ENCODE data around the gene SYCP1.
"Not testable (repeated sequence)": the region's sequence is repeated elsewhere in the genome, so short reads cannot be mapped to it uniquely, and the experiment has no call there.

SYCP1 gene

GRCh38 chr1:114854693-114855320 lies at the start of gene SYCP1:
TSS of gene SYCP1 (plus strand) at chr1:114854863. CDS start at chr1:114855465, 602 bp downstream.
- no peaks in the 10 kb centered on the region for H3K36me3 Mint-ChIP-seq
- ATAC-seq (ENCODE audit: low read depth) (no peak), DNase-seq (ENCODE audit: low spot score in 2 of 2) (no peak)
- no peaks in the 10 kb centered on the region for H3K4me1 Mint-ChIP-seq
- H3K27me3 Mint-ChIP-seq = peaks cover 13% of the 10 kb centered on the region
- peak within 1 kb of the TSS; percentile 30 for H3K4me3 Mint-ChIP-seq
- H3K9me3 Mint-ChIP-seq = no peaks in the 10 kb centered on the region
- H3K27ac Mint-ChIP-seq = no peak within 1 kb of the TSS

- Mint-ChIP-seq H3K4me1 (no peaks in the 10 kb centered on the region), H3K36me3 (no peaks in the 10 kb centered on the region), H3K4me3 (no peak overlapping the region), H3K27me3 (peaks cover 3% of the 10 kb centered on the region), H3K9me3 (peaks cover 11% of the 10 kb centered on the region), H3K27ac (no peak overlapping the region)
- ATAC-seq (ENCODE audit: low read depth) (no peak), DNase-seq (ENCODE audit: low spot score in 2 of 2) (no peak)
These were observed 34.8 kb upstream of the SYCP1 start for GRCh38 chr1:114819869-114820268.

GRCh38 chr1:114820392-114820791 lies 34.3 kb upstream of the SYCP1 start:
- Mint-ChIP-seq H3K4me1 (no peaks in the 10 kb centered on the region), H3K4me3 (no peak overlapping the region), H3K9me3 (peaks cover 13% of the 10 kb centered on the region), H3K27ac (no peak overlapping the region), H3K27me3 (peaks cover 4% of the 10 kb centered on the region), H3K36me3 (no peaks in the 10 kb centered on the region)
- DNase-seq (ENCODE audit: low spot score in 2 of 2) (no peak), ATAC-seq (ENCODE audit: low read depth) (no peak)

GRCh38 chr1:114821978-114822377 lies 32.7 kb upstream of the SYCP1 start:
- Mint-ChIP-seq H3K27me3 (peaks cover 4% of the 10 kb centered on the region), H3K4me3 (no peak overlapping the region), H3K27ac (no peak overlapping the region), H3K4me1 (no peaks in the 10 kb centered on the region), H3K36me3 (no peaks in the 10 kb centered on the region), H3K9me3 (peaks cover 14% of the 10 kb centered on the region)
- ATAC-seq (ENCODE audit: low read depth) (no peak), DNase-seq (ENCODE audit: low spot score in 2 of 2) (no peak)

GRCh38 chr1:114828251-114828650 lies 26.4 kb upstream of the SYCP1 start:
- H3K36me3 Mint-ChIP-seq = no peaks in the 10 kb centered on the region
- DNase-seq (ENCODE audit: low spot score in 2 of 2) (no peak), ATAC-seq (ENCODE audit: low read depth) (no peak)
- no peaks in the 10 kb centered on the region for H3K4me1 Mint-ChIP-seq
- no peak overlapping the region for H3K4me3 Mint-ChIP-seq
- peaks cover 2% of the 10 kb centered on the region for H3K27me3 Mint-ChIP-seq
- peaks cover 8% of the 10 kb centered on the region for H3K9me3 Mint-ChIP-seq
- H3K27ac Mint-ChIP-seq = no peak overlapping the region

GRCh38 chr1:114830075-114830474 lies 24.6 kb upstream of the SYCP1 start:
- not testable (repeated sequence) for H3K27me3 Mint-ChIP-seq; H3K36me3 Mint-ChIP-seq; DNase-seq (ENCODE audit: low spot score in 2 of 2); ATAC-seq (ENCODE audit: low read depth); H3K4me1 Mint-ChIP-seq; H3K9me3 Mint-ChIP-seq; H3K4me3 Mint-ChIP-seq; H3K27ac Mint-ChIP-seq

- H3K27me3 Mint-ChIP-seq = no peaks in the 10 kb centered on the region
- H3K9me3 Mint-ChIP-seq = no peaks in the 10 kb centered on the region
These were observed 23.2 kb upstream of the SYCP1 start for GRCh38 chr1:114831276-114831994.

GRCh38 chr1:114832057-114832456 lies 22.6 kb upstream of the SYCP1 start:
- H3K36me3 Mint-ChIP-seq = no peaks in the 10 kb centered on the region
- ATAC-seq (ENCODE audit: low read depth) (no peak), DNase-seq (ENCODE audit: low spot score in 2 of 2) (no peak)
- H3K4me1 Mint-ChIP-seq = no peaks in the 10 kb centered on the region
- H3K27me3 Mint-ChIP-seq = no peaks in the 10 kb centered on the region
- H3K27ac Mint-ChIP-seq = no peak overlapping the region
- no peaks in the 10 kb centered on the region for H3K9me3 Mint-ChIP-seq
- H3K4me3 Mint-ChIP-seq = no peak overlapping the region

More at GRCh38 chr1:114831276-114831994, 23.2 kb upstream of the SYCP1 start:
- ATAC-seq (ENCODE audit: low read depth) (no peak), DNase-seq (ENCODE audit: low spot score in 2 of 2) (no peak)
- Mint-ChIP-seq H3K36me3 (no peaks in the 10 kb centered on the region), H3K4me1 (no peaks in the 10 kb centered on the region), H3K27ac (no peak overlapping the region), H3K4me3 (no peak overlapping the region)

- Mint-ChIP-seq H3K27ac (no peak overlapping the region), H3K36me3 (no peaks in the 10 kb centered on the region), H3K4me3 (no peak overlapping the region), H3K27me3 (no peaks in the 10 kb centered on the region), H3K4me1 (peaks cover 2% of the 10 kb centered on the region), H3K9me3 (no peaks in the 10 kb centered on the region)
- no peak for ATAC-seq (ENCODE audit: low read depth)
- DNase-seq (ENCODE audit: low spot score in 2 of 2) = no peak
These were observed 21.2 kb upstream of the SYCP1 start for GRCh38 chr1:114833421-114833820.

GRCh38 chr1:114844270-114844669 lies 10.4 kb upstream of the SYCP1 start:
- ATAC-seq (ENCODE audit: low read depth) (no peak), DNase-seq (ENCODE audit: low spot score in 2 of 2) (no peak)
- Mint-ChIP-seq H3K27me3 (peaks cover 4% of the 10 kb centered on the region), H3K4me1 (no peaks in the 10 kb centered on the region), H3K36me3 (no peaks in the 10 kb centered on the region), H3K4me3 (no peak overlapping the region), H3K27ac (no peak overlapping the region), H3K9me3 (no peaks in the 10 kb centered on the region)

- Mint-ChIP-seq H3K36me3 (no peaks in the 10 kb centered on the region), H3K4me3 (no peak overlapping the region), H3K9me3 (no peaks in the 10 kb centered on the region), H3K4me1 (no peaks in the 10 kb centered on the region), H3K27me3 (peaks cover 13% of the 10 kb centered on the region), H3K27ac (no peak overlapping the region)
- ATAC-seq (ENCODE audit: low read depth) (no peak), DNase-seq (ENCODE audit: low spot score in 2 of 2) (no peak)
These were observed 1.1 kb upstream of the SYCP1 start for GRCh38 chr1:114853584-114853983.

GRCh38 chr1:114861384-114861783 lies 6.7 kb downstream of the SYCP1 start:
- H3K27ac Mint-ChIP-seq = no peak overlapping the region
- peaks cover 5% of the 10 kb centered on the region for H3K27me3 Mint-ChIP-seq
- H3K4me1 Mint-ChIP-seq = no peaks in the 10 kb centered on the region
- no peak overlapping the region for H3K4me3 Mint-ChIP-seq
- H3K36me3 Mint-ChIP-seq = no peaks in the 10 kb centered on the region
- DNase-seq (ENCODE audit: low spot score in 2 of 2) (no peak), ATAC-seq (ENCODE audit: low read depth) (no peak)
- no peaks in the 10 kb centered on the region for H3K9me3 Mint-ChIP-seq

- peaks cover 15% of the 10 kb centered on the region for H3K27me3 Mint-ChIP-seq
- H3K27ac Mint-ChIP-seq = no peak overlapping the region
- H3K4me1 Mint-ChIP-seq = no peaks in the 10 kb centered on the region
These were observed 37.7 kb downstream of the SYCP1 start for GRCh38 chr1:114892194-114892918.

GRCh38 chr1:114896795-114897194 lies 42.1 kb downstream of the SYCP1 start:
- Mint-ChIP-seq H3K27ac (no peak overlapping the region), H3K27me3 (peaks cover 9% of the 10 kb centered on the region), H3K4me1 (no peaks in the 10 kb centered on the region), H3K9me3 (no peaks in the 10 kb centered on the region), H3K4me3 (no peak overlapping the region), H3K36me3 (no peaks in the 10 kb centered on the region)
- DNase-seq (ENCODE audit: low spot score in 2 of 2) (no peak), ATAC-seq (ENCODE audit: low read depth) (no peak)

More at GRCh38 chr1:114892194-114892918, 37.7 kb downstream of the SYCP1 start:
- Mint-ChIP-seq H3K4me3 (no peak overlapping the region), H3K9me3 (no peaks in the 10 kb centered on the region), H3K36me3 (no peaks in the 10 kb centered on the region)
- DNase-seq (ENCODE audit: low spot score in 2 of 2) = no peak
- ATAC-seq (ENCODE audit: low read depth) = no peak
